ENCODE data around the gene INPP4B. TPM values are rescaled to one million over a fixed set of nuclear protein-coding genes. Genes with fewer than 3 reads are reported as not detected.

INPP4B gene
- total and polyA plus RNA-seq, 7 experiments from 2014 or later, result 52.8 to 77.5 (median 64.2) TPM

DNA sequence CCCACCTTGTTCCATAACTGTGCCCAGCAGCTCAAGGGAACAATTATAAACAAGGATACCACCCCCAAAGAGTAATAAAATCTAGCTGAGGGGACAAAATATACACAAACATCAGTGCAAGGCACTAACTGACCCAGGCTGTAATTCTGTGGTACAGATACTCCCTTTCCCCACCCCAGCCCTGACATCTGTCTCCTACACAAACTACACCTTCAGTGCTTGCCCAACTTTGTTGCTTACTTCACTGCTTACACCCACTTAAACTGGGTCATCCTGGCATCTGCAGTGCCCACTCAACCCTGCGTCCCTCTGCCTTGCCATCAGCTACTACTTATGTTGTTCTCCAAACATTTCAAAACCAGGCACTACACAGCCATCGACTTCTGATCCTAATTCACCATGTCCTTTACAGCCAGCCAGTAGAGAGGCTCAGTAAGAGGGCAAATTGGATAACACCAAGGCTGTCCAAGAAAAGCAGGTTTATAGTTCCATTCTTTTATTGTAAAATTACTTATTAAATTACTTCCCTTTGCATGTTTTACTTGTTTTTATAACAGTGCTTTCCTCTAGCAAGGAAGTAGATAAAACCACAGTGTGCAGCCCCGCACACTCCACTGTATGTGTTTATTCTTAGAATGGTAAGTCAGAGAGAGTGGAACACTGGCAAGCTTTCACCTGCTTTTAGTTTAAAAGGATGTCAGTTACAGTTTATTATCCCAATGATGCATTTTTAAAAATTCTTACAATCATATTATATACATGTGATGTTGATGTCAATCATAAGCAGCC lies 149.6 kb downstream of the INPP4B start:
- intact Hi-C loops (cut with micrococcal nuclease), result loop anchor here (1.0 to 5.0 kb wide), 4 partner anchors 8 to 290 kb away; no protein-coding TSS in a partner anchor
- CTCF ChIA-PET, result interaction anchor here (0.7 to 1.7 kb wide), 5 partner anchors 129 to 410 kb away, joined by 3 to 4 read pairs (median 3); no protein-coding TSS in a partner anchor
- Mint-ChIP-seq H3K27me3 (no peaks in the 10 kb centered on the region), H3K27ac (peak overlapping the region in 8 of 9 donors; percentile 87 to 98 (median 95)), H3K4me1 (peaks cover 38 to 88% (median 72%) of the 10 kb centered on the region in 7 donors), H3K4me3 (peak overlapping the region; percentile 31 to 87 (median 75)), H3K36me3 (peaks cover 5 to 28% (median 12%) of the 10 kb centered on the region in 5 donors), H3K9me3 (peaks cover 0 to 23% (median 6%) of the 10 kb centered on the region in 11 donors)
- H3K36me3 ChIP-seq (ENCODE audit: control insufficient read depth in 2 of 3, insufficient read depth in 3 of 3, low read length in 3 of 3), result no peaks in the 10 kb centered on the region
- peak in 7 of 9 donors; percentile 25 to 49 (median 44) for DNase-seq
- POLR2A ChIA-PET, result interaction anchor here (0.5 to 12.4 kb wide), 13 partner anchors 10 to 411 kb away, joined by 3 to 135 read pairs (median 3); no protein-coding TSS in a partner anchor
- H3K4me1 ChIP-seq (ENCODE audit: control insufficient read depth in 2 of 2, insufficient read depth in 2 of 2, low read length in 2 of 2), result peaks cover 41 to 64% of the 10 kb centered on the region in 2 donors
- H3K4me3 ChIP-seq (ENCODE audit: low read length), result peak overlapping the region; percentile 19
- H3K27me3 ChIP-seq (ENCODE audit: control insufficient read depth in 2 of 2, insufficient read depth in 2 of 2, low read length in 2 of 2), result no peaks in the 10 kb centered on the region
- no peaks in the 10 kb centered on the region for H3K9me3 ChIP-seq (ENCODE audit: control insufficient read depth in 2 of 3, low read length in 3 of 3)
- H3K27ac ChIP-seq (ENCODE audit: low read depth, low read length), result peak overlapping the region; percentile 65
- ATAC-seq, result peak; percentile 77

DNA sequence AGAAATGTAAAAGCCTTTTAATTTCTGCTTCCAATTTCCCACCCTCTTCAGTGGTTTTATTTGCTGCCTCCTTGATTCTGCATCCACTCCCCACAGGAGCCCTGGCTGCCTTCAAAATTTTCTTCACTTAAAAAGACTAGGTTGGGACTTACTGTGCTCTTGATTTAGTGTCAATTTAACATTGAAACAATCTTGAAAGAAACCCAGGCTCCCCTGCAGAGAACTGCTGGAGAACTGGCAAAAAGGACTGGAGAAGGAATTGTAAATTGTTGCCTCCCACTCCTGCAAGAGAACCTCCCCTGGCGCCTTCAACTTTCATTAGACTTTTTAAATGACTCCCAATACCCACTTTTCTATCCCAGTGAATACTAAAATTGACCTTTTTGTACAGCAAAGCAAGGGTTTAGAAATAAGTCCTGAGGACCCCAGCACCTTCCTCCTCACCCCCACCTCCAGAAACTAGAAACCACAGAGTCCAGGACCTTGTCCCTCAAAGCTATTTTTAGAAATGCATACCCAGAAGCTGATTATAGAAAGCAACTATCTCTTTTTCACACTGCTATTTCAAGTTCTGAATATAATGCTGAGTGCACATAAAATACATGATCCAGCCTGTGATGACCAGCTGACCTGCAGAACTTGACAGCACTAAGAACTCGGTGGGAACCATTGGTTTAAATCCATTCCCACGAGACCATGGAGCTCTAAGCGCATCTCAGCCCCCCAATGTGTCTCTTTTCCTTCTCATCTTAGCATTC lies 155.5 kb downstream of the INPP4B start:
- Histone ChIP-seq H3K4me3 (ENCODE audit: low read length) (no peak overlapping the region), H3K27ac (ENCODE audit: low read depth, low read length) (no peak overlapping the region), H3K9me3 (ENCODE audit: control insufficient read depth in 2 of 3, low read length in 3 of 3) (no peaks in the 10 kb centered on the region), H3K36me3 (ENCODE audit: control insufficient read depth in 2 of 3, insufficient read depth in 3 of 3, low read length in 3 of 3) (no peaks in the 10 kb centered on the region), H3K27me3 (ENCODE audit: control insufficient read depth in 2 of 2, insufficient read depth in 2 of 2, low read length in 2 of 2) (no peaks in the 10 kb centered on the region), H3K4me1 (ENCODE audit: control insufficient read depth in 2 of 2, insufficient read depth in 2 of 2, low read length in 2 of 2) (peaks cover 0 to 6% of the 10 kb centered on the region in 2 donors)
- intact Hi-C loops (cut with micrococcal nuclease), result no loop called here
- Mint-ChIP-seq H3K27ac (peak overlapping the region in 4 of 9 donors; percentile 22 to 58 (median 50)), H3K9me3 (peaks cover 2 to 55% (median 15%) of the 10 kb centered on the region in 11 donors), H3K27me3 (no peaks in the 10 kb centered on the region), H3K36me3 (peaks cover 21 to 32% (median 27%) of the 10 kb centered on the region in 5 donors), H3K4me3 (no peak overlapping the region), H3K4me1 (peaks cover 9 to 59% (median 46%) of the 10 kb centered on the region in 7 donors)
- DNase-seq, result no peak
- ATAC-seq, result no peak
- CTCF ChIA-PET, result interaction anchor here (1.1 kb wide), 1 partner anchor 407 kb away, joined by 3 read pairs; no protein-coding TSS in a partner anchor
- POLR2A ChIA-PET, result interaction anchor here (0.6 to 1.4 kb wide), 4 partner anchors 8 to 30 kb away, joined by 3 to 6 read pairs (median 4); no protein-coding TSS in a partner anchor

DNA sequence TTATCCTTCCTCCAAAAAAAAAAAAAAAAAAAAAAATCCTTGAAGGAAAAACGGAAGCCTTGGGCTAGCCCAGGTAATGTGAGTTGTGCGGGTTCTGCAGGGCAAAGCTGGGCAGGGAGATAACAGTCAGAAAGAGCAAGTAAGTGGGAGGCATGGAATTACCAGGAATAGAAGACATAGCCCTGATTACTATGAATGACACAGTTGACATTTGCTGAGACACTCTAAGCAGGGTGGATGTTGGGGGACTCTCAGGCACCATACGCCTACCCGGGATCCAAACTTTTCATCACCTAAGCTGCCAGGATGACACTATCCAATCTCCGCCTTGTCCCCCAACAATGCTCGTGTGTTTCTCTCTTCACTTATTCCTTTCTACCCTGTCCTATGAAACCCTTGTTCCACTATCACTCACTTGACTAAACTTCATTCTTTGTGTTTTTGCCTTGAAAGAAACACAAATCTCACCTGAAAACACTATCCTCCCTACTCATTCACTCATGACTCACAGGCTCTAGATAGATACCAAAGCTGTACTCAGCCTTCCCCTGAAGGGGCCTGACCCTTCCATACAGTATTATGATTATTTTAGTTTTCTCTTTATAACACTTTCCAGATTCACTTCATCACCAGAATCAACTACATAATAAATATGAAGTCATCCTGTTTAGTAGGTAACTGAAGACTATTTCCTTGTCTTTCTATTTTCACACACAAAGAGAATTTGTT lies 158.4 kb downstream of the INPP4B start:
- Mint-ChIP-seq H3K36me3 (peaks cover 25 to 35% (median 32%) of the 10 kb centered on the region in 5 donors), H3K27me3 (no peaks in the 10 kb centered on the region), H3K4me1 (peaks cover 9 to 52% (median 35%) of the 10 kb centered on the region in 7 donors), H3K27ac (peak overlapping the region in 4 of 9 donors; percentile 7 to 57 (median 28)), H3K9me3 (peaks cover 2 to 70% (median 18%) of the 10 kb centered on the region in 11 donors), H3K4me3 (peak overlapping the region in 1 of 10 donors; percentile 0)
- Histone ChIP-seq H3K36me3 (ENCODE audit: control insufficient read depth in 2 of 3, insufficient read depth in 3 of 3, low read length in 3 of 3) (no peaks in the 10 kb centered on the region), H3K27me3 (ENCODE audit: control insufficient read depth in 2 of 2, insufficient read depth in 2 of 2, low read length in 2 of 2) (no peaks in the 10 kb centered on the region), H3K9me3 (ENCODE audit: control insufficient read depth in 2 of 3, low read length in 3 of 3) (no peaks in the 10 kb centered on the region), H3K4me3 (ENCODE audit: low read length) (no peak overlapping the region), H3K4me1 (ENCODE audit: control insufficient read depth in 2 of 2, insufficient read depth in 2 of 2, low read length in 2 of 2) (no peaks in the 10 kb centered on the region), H3K27ac (ENCODE audit: low read depth, low read length) (no peak overlapping the region)
- intact Hi-C loops (cut with micrococcal nuclease), result no loop called here
- ATAC-seq (no peak), DNase-seq (no peak)
- CTCF ChIA-PET, result interaction anchor here (0.6 kb wide), 1 partner anchor 559 kb away, joined by 6 read pairs; no protein-coding TSS in a partner anchor
- POLR2A ChIA-PET, result interaction anchor here (1.0 to 1.3 kb wide), 2 partner anchors 11 to 16 kb away, joined by 3 to 5 read pairs; no protein-coding TSS in a partner anchor

DNA sequence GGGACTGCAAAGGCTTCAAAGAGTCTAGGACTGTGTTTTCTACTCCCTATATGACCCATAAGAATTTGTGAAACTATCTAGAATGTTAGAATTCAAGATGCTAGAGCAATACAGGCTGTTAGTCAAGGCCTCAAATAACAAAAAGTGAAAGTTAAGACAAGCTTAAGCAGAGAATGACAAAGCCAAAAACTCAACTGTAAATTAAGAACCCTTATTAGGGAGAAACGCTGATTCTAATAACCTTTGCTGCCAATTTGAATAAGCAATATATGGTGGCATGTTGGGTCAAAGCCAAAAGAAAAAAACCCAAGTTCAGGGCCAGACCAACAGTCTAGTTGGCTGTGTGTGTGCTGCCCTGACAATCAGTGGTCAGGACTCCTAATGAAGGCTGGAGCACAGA lies 160.0 kb downstream of the INPP4B start:
- Histone ChIP-seq H3K4me3 (ENCODE audit: low read length) (no peak overlapping the region), H3K27ac (ENCODE audit: low read depth, low read length) (no peak overlapping the region), H3K27me3 (ENCODE audit: control insufficient read depth in 2 of 2, insufficient read depth in 2 of 2, low read length in 2 of 2) (no peaks in the 10 kb centered on the region), H3K36me3 (ENCODE audit: control insufficient read depth in 2 of 3, insufficient read depth in 3 of 3, low read length in 3 of 3) (no peaks in the 10 kb centered on the region), H3K9me3 (ENCODE audit: control insufficient read depth in 2 of 3, low read length in 3 of 3) (no peaks in the 10 kb centered on the region), H3K4me1 (ENCODE audit: control insufficient read depth in 2 of 2, insufficient read depth in 2 of 2, low read length in 2 of 2) (no peaks in the 10 kb centered on the region)
- ATAC-seq, result no peak
- Mint-ChIP-seq H3K4me3 (peak overlapping the region in 1 of 10 donors; percentile 9), H3K27me3 (no peaks in the 10 kb centered on the region), H3K4me1 (peaks cover 9 to 40% (median 31%) of the 10 kb centered on the region in 7 donors), H3K27ac (peak overlapping the region in 1 of 9 donors; percentile 6), H3K36me3 (peaks cover 26 to 38% (median 30%) of the 10 kb centered on the region in 5 donors), H3K9me3 (peaks cover 2 to 61% (median 19%) of the 10 kb centered on the region in 11 donors)
- intact Hi-C loops (cut with micrococcal nuclease), result no loop called here
- ChIA-PET POLR2A (interaction anchor here (0.6 kb wide), 1 partner anchor 34 kb away, joined by 3 read pairs; no protein-coding TSS in a partner anchor), CTCF (no interaction called here)
- no peak for DNase-seq

DNA sequence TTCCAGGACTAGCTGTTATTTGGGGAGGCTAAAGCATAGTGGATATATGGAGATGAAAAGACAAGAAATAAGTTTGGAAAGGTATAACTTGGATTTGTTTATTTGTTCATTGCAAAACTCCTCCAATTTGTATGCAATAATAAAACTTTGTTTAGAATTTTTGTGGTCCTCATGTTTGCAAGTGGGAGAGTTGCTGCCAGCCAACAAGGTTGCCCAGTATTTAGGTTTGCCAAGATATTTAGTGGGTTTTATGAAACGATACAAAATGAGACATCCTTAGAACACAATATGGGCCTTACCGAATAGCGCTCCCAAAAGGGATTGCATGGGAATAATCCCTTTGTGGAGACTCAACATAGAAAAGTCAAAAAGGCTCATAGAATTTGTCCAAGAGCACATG lies 162.1 kb downstream of the INPP4B start:
- Mint-ChIP-seq H3K27me3 (no peaks in the 10 kb centered on the region), H3K36me3 (peaks cover 14 to 34% (median 27%) of the 10 kb centered on the region in 5 donors), H3K9me3 (peaks cover 0 to 44% (median 16%) of the 10 kb centered on the region in 11 donors), H3K27ac (no peak overlapping the region), H3K4me1 (peaks cover 9 to 32% (median 26%) of the 10 kb centered on the region in 7 donors), H3K4me3 (no peak overlapping the region)
- Histone ChIP-seq H3K27ac (ENCODE audit: low read depth, low read length) (no peak overlapping the region), H3K4me1 (ENCODE audit: control insufficient read depth in 2 of 2, insufficient read depth in 2 of 2, low read length in 2 of 2) (no peaks in the 10 kb centered on the region), H3K27me3 (ENCODE audit: control insufficient read depth in 2 of 2, insufficient read depth in 2 of 2, low read length in 2 of 2) (no peaks in the 10 kb centered on the region), H3K4me3 (ENCODE audit: low read length) (no peak overlapping the region), H3K9me3 (ENCODE audit: control insufficient read depth in 2 of 3, low read length in 3 of 3) (no peaks in the 10 kb centered on the region), H3K36me3 (ENCODE audit: control insufficient read depth in 2 of 3, insufficient read depth in 3 of 3, low read length in 3 of 3) (no peaks in the 10 kb centered on the region)
- ChIA-PET POLR2A (no interaction called here), CTCF (no interaction called here)
- DNase-seq, result no peak
- intact Hi-C loops (cut with micrococcal nuclease), result no loop called here
- ATAC-seq, result no peak

DNA sequence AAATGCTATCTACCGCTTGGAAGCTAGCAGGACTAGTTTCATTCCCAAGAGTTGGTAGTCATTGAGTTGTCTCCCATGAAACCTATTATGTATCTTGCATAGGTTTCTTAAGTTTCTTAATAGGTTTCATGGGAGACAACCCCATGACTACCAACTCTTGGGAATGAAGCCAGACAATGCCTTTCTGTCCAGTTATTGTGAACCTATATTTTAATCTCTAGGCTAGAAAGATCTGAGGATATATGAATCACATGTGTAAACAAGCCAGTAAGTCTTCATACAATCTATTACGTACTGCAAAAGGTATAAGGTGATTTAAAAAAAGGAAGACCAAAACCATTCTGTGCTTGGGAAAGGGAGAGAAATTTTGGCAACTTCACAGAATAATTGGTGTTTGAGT lies 162.6 kb downstream of the INPP4B start:
- Mint-ChIP-seq H3K27me3 (no peaks in the 10 kb centered on the region), H3K36me3 (peaks cover 14 to 34% (median 22%) of the 10 kb centered on the region in 5 donors), H3K9me3 (peaks cover 0 to 40% (median 15%) of the 10 kb centered on the region in 11 donors), H3K4me3 (no peak overlapping the region), H3K4me1 (peaks cover 9 to 34% (median 26%) of the 10 kb centered on the region in 7 donors), H3K27ac (no peak overlapping the region)
- intact Hi-C loops (cut with micrococcal nuclease), result no loop called here
- ATAC-seq (no peak), DNase-seq (no peak)
- Histone ChIP-seq H3K9me3 (ENCODE audit: control insufficient read depth in 2 of 3, low read length in 3 of 3) (no peaks in the 10 kb centered on the region), H3K27me3 (ENCODE audit: control insufficient read depth in 2 of 2, insufficient read depth in 2 of 2, low read length in 2 of 2) (no peaks in the 10 kb centered on the region), H3K4me1 (ENCODE audit: control insufficient read depth in 2 of 2, insufficient read depth in 2 of 2, low read length in 2 of 2) (no peaks in the 10 kb centered on the region), H3K36me3 (ENCODE audit: control insufficient read depth in 2 of 3, insufficient read depth in 3 of 3, low read length in 3 of 3) (no peaks in the 10 kb centered on the region), H3K27ac (ENCODE audit: low read depth, low read length) (no peak overlapping the region), H3K4me3 (ENCODE audit: low read length) (no peak overlapping the region)
- POLR2A ChIA-PET, result no interaction called here
- CTCF ChIA-PET, result no interaction called here
